GM18867 (cell line): ENCODE results near the gene PARP9.

Source experiments
- ATAC-seq: cut with Tn5 transposase; IDR thresholded peaks from one replicate; pipeline ENCODE4 v1.9.1; 2021; ENCODE audit warnings: mild to moderate bottlenecking, moderate library complexity; ENCODE audit not compliant: unreplicated experiment

The PARP9 gene

GRCh38 chr3:122564155-122564912 is at the start of gene PARP9, which contains the start of gene DTX3L:
TSS of gene PARP9 (minus strand) at chr3:122564300. CDS start at chr3:122559620, 4,680 bp downstream.
TSS of gene DTX3L (plus strand) at chr3:122564338. CDS start at chr3:122564427, 89 bp downstream.
- ATAC-seq = peak; percentile 74

GRCh38 chr3:122612696-122613095 is 48.6 kb upstream of the PARP9 start:
- ATAC-seq = no peak

GRCh38 chr3:122609798-122610559 is 45.9 kb upstream of the PARP9 start:
- ATAC-seq = peak; percentile 93

GRCh38 chr3:122608916-122609315 is 44.8 kb upstream of the PARP9 start:
- ATAC-seq = no peak

- no peak for ATAC-seq
Measured at GRCh38 chr3:122606330-122606729, 42.2 kb upstream of the PARP9 start.

GRCh38 chr3:122603056-122603455 is 39.0 kb upstream of the PARP9 start:
- ATAC-seq = no peak

- ATAC-seq = no peak
Measured at GRCh38 chr3:122602011-122602710, 38.1 kb upstream of the PARP9 start.

GRCh38 chr3:122598556-122598955 is 34.5 kb upstream of the PARP9 start:
- no peak for ATAC-seq

GRCh38 chr3:122598151-122598550 is 34.1 kb upstream of the PARP9 start:
- ATAC-seq = no peak

GRCh38 chr3:122594025-122594424 is 29.9 kb upstream of the PARP9 start:
- no peak for ATAC-seq

GRCh38 chr3:122590610-122591009 is 26.5 kb upstream of the PARP9 start:
- ATAC-seq = no peak

- peak; percentile 80 for ATAC-seq
Measured at GRCh38 chr3:122589297-122589696, 25.2 kb upstream of the PARP9 start.

GRCh38 chr3:122587572-122587971 is 23.5 kb upstream of the PARP9 start:
- no peak for ATAC-seq

- ATAC-seq = no peak
Measured at GRCh38 chr3:122586773-122587485, 22.8 kb upstream of the PARP9 start.

GRCh38 chr3:122586098-122586497 is 22.0 kb upstream of the PARP9 start:
- ATAC-seq = no peak

- ATAC-seq = no peak
Measured at GRCh38 chr3:122582390-122582789, 18.3 kb upstream of the PARP9 start.

GRCh38 chr3:122581622-122582021 is 17.5 kb upstream of the PARP9 start:
- ATAC-seq = no peak

- ATAC-seq = no peak
Measured at GRCh38 chr3:122580470-122580869, 16.4 kb upstream of the PARP9 start.

GRCh38 chr3:122578069-122578740 is 14.1 kb upstream of the PARP9 start:
- no peak for ATAC-seq

GRCh38 chr3:122577409-122578031 is 13.4 kb upstream of the PARP9 start, which contains the start of gene PARP15:
TSS of gene PARP15 (plus strand) at chr3:122577650. CDS start at chr3:122577668, 18 bp downstream.
- ATAC-seq = no peak
